BLaER1 treated with 17β-estradiol and CSF1 and Interleukin-3, amounts not matched to agents 10 nM and 100 nM (cell line): ENCODE measurements around the gene ST13.
A peak's percentile ranks its signal among the peaks of the same experiment; 100 is the strongest.
"Not testable (repeated sequence)": the region's sequence is repeated elsewhere in the genome, so short reads cannot be mapped to it uniquely, and the experiment has no call there.

Experiments
- H3K27ac ChIP-seq, 11 experiments: shearing (Covaris generic); formaldehyde crosslinking; 2 replicates each; pipeline ENCODE4 v1.8.1; 2022
- H3K27me3 ChIP-seq, 11 experiments: shearing (Covaris generic); formaldehyde crosslinking; 2 replicates each; pipeline ENCODE4 v1.8.1; 2022
- H3K36me3 ChIP-seq, 11 experiments: shearing (Covaris generic); formaldehyde crosslinking; 2 replicates each; pipeline ENCODE4 v1.8.1; 2022
- H3K4me1 ChIP-seq, 10 experiments: shearing (Covaris generic); formaldehyde crosslinking; 2 replicates each; pipeline ENCODE4 v1.8.1; 2022
- H3K4me2 ChIP-seq, 11 experiments: shearing (Covaris generic); formaldehyde crosslinking; 2 replicates each; pipeline ENCODE4 v1.8.1; 2022
- H3K4me3 ChIP-seq, 10 experiments: shearing (Covaris generic); formaldehyde crosslinking; 2 replicates each; pipeline ENCODE4 v1.8.1; 2022
- H3K9ac ChIP-seq, 11 experiments: shearing (Covaris generic); formaldehyde crosslinking; 2 replicates each; pipeline ENCODE4 v1.8.1; 2022
- H3K9me3 ChIP-seq, 11 experiments: shearing (Covaris generic); formaldehyde crosslinking; replicated peaks in 1 of 11; 2 replicates each; pipeline ENCODE4 v1.8.1; 2022
- H4K20me1 ChIP-seq, 11 experiments: shearing (Covaris generic); formaldehyde crosslinking; 2 replicates each; pipeline ENCODE4 v1.8.1; 2022
- Cebpa-rat ChIP-seq, 11 experiments: shearing (Covaris generic); IDR thresholded peaks; 2 replicates each; pipeline ENCODE4 v1.8.1; 2022

The ST13 gene

GRCh38 chr22:40875111-40875510 is 18.7 kb upstream of the ST13 start:
- H4K20me1 ChIP-seq, result no peaks in the 10 kb centered on the region; a peak in 1 of 22 replicates
- TF ChIP-seq Cebpa-rat (IDR thresholded peaks at IDR 0.05), result no peak
- no peaks in the 10 kb centered on the region for H3K27me3 ChIP-seq
- H3K4me2 ChIP-seq, result no peak overlapping the region
- H3K36me3 ChIP-seq, result peaks cover 38 to 92% (median 61%) of the 10 kb centered on the region in 11 experiments
- no peaks in the 10 kb centered on the region for H3K9me3 ChIP-seq
- no peaks in the 10 kb centered on the region for H3K4me1 ChIP-seq
- no peak overlapping the region for H3K27ac ChIP-seq
- H3K9ac ChIP-seq, result no peak overlapping the region
- H3K4me3 ChIP-seq, result no peak overlapping the region

- no peak overlapping the region for H3K4me3 ChIP-seq
- H3K4me1 ChIP-seq, result no peaks in the 10 kb centered on the region
- H3K9ac ChIP-seq, result no peak overlapping the region
- H3K9me3 ChIP-seq, result no peaks in the 10 kb centered on the region
- H4K20me1 ChIP-seq, result no peaks in the 10 kb centered on the region; a peak in 1 of 22 replicates
- no peaks in the 10 kb centered on the region for H3K27me3 ChIP-seq
- H3K36me3 ChIP-seq, result peaks cover 39 to 92% (median 61%) of the 10 kb centered on the region in 11 experiments
- H3K4me2 ChIP-seq, result no peak overlapping the region
- H3K27ac ChIP-seq, result no peak overlapping the region
- TF ChIP-seq Cebpa-rat (IDR thresholded peaks at IDR 0.05), result no peak
Measured at GRCh38 chr22:40874016-40874415, 17.6 kb upstream of the ST13 start.

- not testable (repeated sequence) for H3K9me3 ChIP-seq, H3K27me3 ChIP-seq, H3K4me3 ChIP-seq, H3K4me2 ChIP-seq, H3K9ac ChIP-seq, H3K27ac ChIP-seq
- H3K36me3 ChIP-seq, result peaks cover 20 to 48% (median 36%) of the 10 kb centered on the region in 11 experiments
- peaks cover 0 to 14% (median 4%) of the 10 kb centered on the region in 11 experiments; a peak in 2 of 22 replicates for H4K20me1 ChIP-seq
- peaks cover 7 to 16% (median 12%) of the 10 kb centered on the region in 10 experiments; a peak in 19 of 20 replicates for H3K4me1 ChIP-seq
Measured at GRCh38 chr22:40868379-40868778, 11.9 kb upstream of the ST13 start.

- H4K20me1 ChIP-seq, result peaks cover 0 to 18% (median 4%) of the 10 kb centered on the region in 11 experiments; a peak in 3 of 22 replicates
Measured at GRCh38 chr22:40867109-40867508, 10.7 kb upstream of the ST13 start.

GRCh38 chr22:40862537-40862936 is 6.1 kb upstream of the ST13 start:
- H3K36me3 ChIP-seq, result peaks cover 15 to 44% (median 26%) of the 10 kb centered on the region in 11 experiments; a peak in 18 of 22 replicates

More at GRCh38 chr22:40867109-40867508, 10.7 kb upstream of the ST13 start:
- H3K27ac ChIP-seq, result no peak overlapping the region
- peaks cover 7 to 29% (median 13%) of the 10 kb centered on the region in 10 experiments; a peak in 19 of 20 replicates for H3K4me1 ChIP-seq
- no peak for TF ChIP-seq Cebpa-rat (IDR thresholded peaks at IDR 0.05)
- no peak overlapping the region for H3K4me2 ChIP-seq
- H3K27me3 ChIP-seq, result no peaks in the 10 kb centered on the region
- peaks cover 19 to 49% (median 29%) of the 10 kb centered on the region in 11 experiments for H3K36me3 ChIP-seq
- H3K4me3 ChIP-seq, result no peak overlapping the region
- no peaks in the 10 kb centered on the region for H3K9me3 ChIP-seq
- H3K9ac ChIP-seq, result no peak overlapping the region

GRCh38 chr22:40862013-40862412 is 5.6 kb upstream of the ST13 start, which contains the start of gene DNAJB7:
Gene DNAJB7 (minus strand): TSS chr22:40862113. CDS start chr22:40861994, 119 bp downstream.
- Histone ChIP-seq H3K36me3 (peaks cover 15 to 44% (median 26%) of the 10 kb centered on the region in 11 experiments; a peak in 18 of 22 replicates), H3K27ac (peak within 1 kb of the TSS in 1 of 11 experiments; percentile 36; a peak in 1 of 22 replicates), H3K4me2 (peak within 1 kb of the TSS in 3 of 11 experiments; percentile 77 to 84 (median 82); a peak in 6 of 22 replicates), H3K27me3 (no peaks in the 10 kb centered on the region), H4K20me1 (peaks cover 0 to 18% (median 4%) of the 10 kb centered on the region in 11 experiments; a peak in 3 of 22 replicates), H3K4me1 (peaks cover 18 to 54% (median 30%) of the 10 kb centered on the region in 10 experiments), H3K9me3 (no peaks in the 10 kb centered on the region), H3K4me3 (no peak within 1 kb of the TSS), H3K9ac (no peak within 1 kb of the TSS)
- TF ChIP-seq Cebpa-rat (IDR thresholded peaks at IDR 0.05), result no peak

More at GRCh38 chr22:40862537-40862936, 6.1 kb upstream of the ST13 start:
- peaks cover 18 to 53% (median 30%) of the 10 kb centered on the region in 10 experiments for H3K4me1 ChIP-seq
- H3K4me3 ChIP-seq, result no peak overlapping the region
- no peak for TF ChIP-seq Cebpa-rat (IDR thresholded peaks at IDR 0.05)
- peaks cover 0 to 18% (median 4%) of the 10 kb centered on the region in 11 experiments; a peak in 3 of 22 replicates for H4K20me1 ChIP-seq
- H3K27me3 ChIP-seq, result no peaks in the 10 kb centered on the region
- no peak overlapping the region for H3K9ac ChIP-seq
- peak overlapping the region in 1 of 11 experiments; percentile 36; a peak in 1 of 22 replicates for H3K27ac ChIP-seq
- H3K9me3 ChIP-seq, result no peaks in the 10 kb centered on the region
- H3K4me2 ChIP-seq, result peak overlapping the region in 3 of 11 experiments; percentile 77 to 84 (median 82); a peak in 4 of 22 replicates

GRCh38 chr22:40857309-40857855 is 943 bp upstream of the ST13 start:
- peak overlapping the region; percentile 85 to 97 (median 93) for H3K9ac ChIP-seq
- H3K4me2 ChIP-seq, result peak overlapping the region; percentile 79 to 96 (median 93)
- H3K27ac ChIP-seq, result peak overlapping the region; percentile 91 to 98 (median 96)
- TF ChIP-seq Cebpa-rat (IDR thresholded peaks at IDR 0.05), result 0 out of 22 replicates have a peak, but pooled peaks of 2 of the 11 experiments have one; percentile 18 to 24
- no peaks in the 10 kb centered on the region for H3K27me3 ChIP-seq
- peaks cover 27 to 40% (median 32%) of the 10 kb centered on the region in 11 experiments; a peak in 20 of 22 replicates for H4K20me1 ChIP-seq
- peak overlapping the region; percentile 83 to 97 (median 92) for H3K4me3 ChIP-seq
- H3K4me1 ChIP-seq, result peaks cover 38 to 58% (median 45%) of the 10 kb centered on the region in 10 experiments
- H3K9me3 ChIP-seq, result no peaks in the 10 kb centered on the region
- H3K36me3 ChIP-seq, result peaks cover 15 to 54% (median 36%) of the 10 kb centered on the region in 11 experiments; a peak in 19 of 22 replicates

- Histone ChIP-seq H3K4me3 (peak overlapping the region; percentile 83 to 97 (median 92)), H3K4me2 (peak overlapping the region; percentile 88 to 99 (median 93)), H4K20me1 (peaks cover 39 to 48% (median 46%) of the 10 kb centered on the region in 11 experiments), H3K9me3 (no peaks in the 10 kb centered on the region), H3K27ac (peak overlapping the region; percentile 91 to 98 (median 96)), H3K4me1 (peaks cover 38 to 55% (median 45%) of the 10 kb centered on the region in 10 experiments), H3K9ac (peak overlapping the region; percentile 85 to 97 (median 93)), H3K27me3 (no peaks in the 10 kb centered on the region), H3K36me3 (peaks cover 9 to 54% (median 36%) of the 10 kb centered on the region in 11 experiments; a peak in 20 of 22 replicates)
- TF ChIP-seq Cebpa-rat (IDR thresholded peaks at IDR 0.05), result no peak
Measured at GRCh38 chr22:40855979-40856512, 393 bp downstream of the ST13 start.
